IMR-90 (cell line): ENCODE results near the gene UBE2QL1. TPM values are rescaled to one million over a fixed set of nuclear protein-coding genes. Genes with fewer than 3 reads are reported as not detected.

Experiments used
- ATAC-seq: fragments of 200-7000 bp; cut with Tn5 transposase; 2 replicates; pipeline ENCODE4 v1.9.1; 2020; ENCODE audit warnings: low read depth, mild to moderate bottlenecking, moderate library complexity
- BruUV-seq: library from RNA; stranded (reverse); fragments of 400-500 nt; replicated peaks from 2 replicates; lab custom pipeline; 2021; lab: Mats Ljungman, UMichigan
- CTCF ChIA-PET: fragments of 300-600 bp; formaldehyde crosslinking; extraction: SDS; loops from one replicate; lab custom pipeline; 2021; ENCODE audit warnings: antibody characterized with exemption; lab: Yijun Ruan, JAX
- POLR2A ChIA-PET: fragments of 300-600 bp; sonication (Branson Sonifier 250); formaldehyde crosslinking; loops from one replicate; lab custom pipeline; 2022; ENCODE audit warnings: antibody characterized with exemption; ENCODE audit not compliant: unreplicated experiment; lab: Charles Lee
- DNase-seq: peaks from one replicate; pipeline ENCODE4 v3.0.0; 2013
- H2AFZ ChIP-seq: replicated peaks from 2 replicates; pipeline ENCODE3; 2013; ENCODE audit warnings: low read length, mild to moderate bottlenecking; ENCODE audit not compliant: poor library complexity
- H2AK5ac ChIP-seq: 2 replicates; pipeline ENCODE4 v1.6.1; 2013; ENCODE audit warnings: low read depth, low read length, inconsistent platforms
- H2AK9ac ChIP-seq: replicated peaks from 2 replicates; pipeline ENCODE3; 2013; ENCODE audit warnings: mild to moderate bottlenecking, low read depth, low read length, moderate library complexity; ENCODE audit not compliant: poor library complexity
- H2BK120ac ChIP-seq: 2 replicates; pipeline ENCODE4 v1.6.1; 2013; ENCODE audit warnings: low read depth, low read length, inconsistent platforms
- H2BK15ac ChIP-seq: 3 replicates; pipeline ENCODE4 v1.6.1; 2013; ENCODE audit warnings: low read depth, low read length, inconsistent platforms
- H2BK20ac ChIP-seq: 2 replicates; pipeline ENCODE4 v1.6.1; 2013; ENCODE audit warnings: low read depth, mild to moderate bottlenecking, inconsistent platforms, low read length, moderate library complexity
- H2BK5ac ChIP-seq: 2 replicates; pipeline ENCODE4 v1.6.1; 2013; ENCODE audit warnings: mild to moderate bottlenecking, low read depth, low read length, inconsistent platforms; ENCODE audit not compliant: poor library complexity, severe bottlenecking
- H3K14ac ChIP-seq: replicated peaks from 2 replicates; pipeline ENCODE4 v1.6.1; 2013; ENCODE audit warnings: low read depth, low read length, inconsistent platforms
- H3K18ac ChIP-seq: 2 replicates; pipeline ENCODE4 v1.6.1; 2013; ENCODE audit warnings: low read depth, low read length, control low read depth
- H3K23ac ChIP-seq: 2 replicates; pipeline ENCODE4 v1.6.1; 2013; ENCODE audit warnings: low read depth, low read length, inconsistent platforms
- H3K27ac ChIP-seq: 2 replicates; pipeline ENCODE4 v1.5.1; 2013; ENCODE audit warnings: mild to moderate bottlenecking, control low read depth, low read length; ENCODE audit not compliant: insufficient read depth
- H3K27me3 ChIP-seq: 2 replicates; pipeline ENCODE4 v1.6.1; 2013; ENCODE audit warnings: low read length; ENCODE audit not compliant: control insufficient read depth, insufficient read depth
- H3K36me3 ChIP-seq: 2 replicates; pipeline ENCODE4 v1.6.1; 2013; ENCODE audit warnings: low read length, mixed read lengths; ENCODE audit not compliant: control insufficient read depth, insufficient read depth
- H3K4ac ChIP-seq: 2 replicates; pipeline ENCODE4 v1.6.1; 2013; ENCODE audit warnings: low read depth, low read length, inconsistent platforms
- H3K4me1 ChIP-seq: 2 replicates; pipeline ENCODE4 v1.6.1; 2013; ENCODE audit warnings: low read length, mixed read lengths; ENCODE audit not compliant: control insufficient read depth, insufficient read depth
- H3K4me2 ChIP-seq: 2 replicates; pipeline ENCODE4 v1.6.1; 2013; ENCODE audit warnings: low read depth, mild to moderate bottlenecking, control low read depth, low read length, moderate library complexity
- H3K4me3 ChIP-seq: 2 replicates; pipeline ENCODE4 v1.5.1; 2013; ENCODE audit warnings: low read depth, mild to moderate bottlenecking, control low read depth, low read length, moderate library complexity; ENCODE audit not compliant: insufficient read depth
- H3K56ac ChIP-seq: 2 replicates; pipeline ENCODE4 v1.6.1; 2013; ENCODE audit warnings: low read length, inconsistent platforms; ENCODE audit not compliant: insufficient read depth; ENCODE audit errors: extremely low read depth
- H3K79me1 ChIP-seq, 2 experiments: 2 replicates each; pipeline ENCODE4 v1.6.1; 2013; ENCODE audit warnings: low read length in 2 of 2, inconsistent platforms in 1 of 2, low read depth in 1 of 2
- H3K9ac ChIP-seq: 2 replicates; pipeline ENCODE4 v1.6.1; 2013; ENCODE audit warnings: low read depth, low read length, control low read depth
- H3K9me1 ChIP-seq: 2 replicates; pipeline ENCODE4 v1.6.1; 2013; ENCODE audit warnings: low read length, inconsistent platforms; ENCODE audit not compliant: insufficient read depth
- H3K9me3 ChIP-seq: 2 replicates; pipeline ENCODE4 v1.6.1; 2013; ENCODE audit warnings: low read length; ENCODE audit not compliant: control insufficient read depth, insufficient read depth
- H4K20me1 ChIP-seq: 2 replicates; pipeline ENCODE4 v1.6.1; 2013; ENCODE audit warnings: low read length, inconsistent platforms; ENCODE audit not compliant: insufficient read depth
- H4K5ac ChIP-seq: 2 replicates; pipeline ENCODE4 v1.6.1; 2013; ENCODE audit warnings: mild to moderate bottlenecking, low read depth, low read length, control low read depth
- H4K8ac ChIP-seq, 2 experiments: 2 replicates each; pipeline ENCODE4 v1.6.1; 2013; ENCODE audit warnings: low read depth in 2 of 2, low read length in 2 of 2, control low read depth in 1 of 2, inconsistent platforms in 1 of 2
- H4K91ac ChIP-seq: 2 replicates; pipeline ENCODE4 v1.6.1; 2013; ENCODE audit warnings: low read depth, low read length, inconsistent platforms; ENCODE audit not compliant: insufficient read depth
- BHLHE40 ChIP-seq: fragments of 150-350 bp; IDR thresholded peaks from 2 replicates; pipeline ENCODE4 v1.6.1; 2016; ENCODE audit warnings: mild to moderate bottlenecking, low read depth, low read length
- CEBPB ChIP-seq: IDR thresholded peaks from 2 replicates; pipeline ENCODE4 v1.6.1; 2012; ENCODE audit warnings: low read depth, low read length, improper control_type of control experiment
- CHD1 ChIP-seq: IDR thresholded peaks from 2 replicates; pipeline ENCODE4 v1.6.1; 2012; ENCODE audit warnings: low read depth, low read length, improper control_type of control experiment
- ELK1 ChIP-seq: fragments of 150-350 bp; IDR thresholded peaks from 2 replicates; pipeline ENCODE4 v1.6.1; 2016; ENCODE audit warnings: low read depth, mild to moderate bottlenecking, low read length, moderate library complexity, borderline replicate concordance
- FOS ChIP-seq: fragments of 150-350 bp; IDR thresholded peaks from 2 replicates; pipeline ENCODE4 v1.6.1; 2016; ENCODE audit warnings: low read depth, low read length
- MAFK ChIP-seq: IDR thresholded peaks from 2 replicates; pipeline ENCODE4 v1.6.1; 2012; ENCODE audit warnings: low read depth, low read length, improper control_type of control experiment
- MAZ ChIP-seq: IDR thresholded peaks from 2 replicates; pipeline ENCODE4 v1.6.1; 2012; ENCODE audit warnings: low read depth, mild to moderate bottlenecking, low read length, improper control_type of control experiment, moderate library complexity, borderline replicate concordance
- MXI1 ChIP-seq: IDR thresholded peaks from 2 replicates; pipeline ENCODE4 v1.6.1; 2012; ENCODE audit warnings: low read depth, mild to moderate bottlenecking, low read length, moderate library complexity, borderline replicate concordance
- NFE2L2 ChIP-seq: fragments of 150-350 bp; IDR thresholded peaks from 2 replicates; pipeline ENCODE4 v1.6.1; 2016; ENCODE audit warnings: low read depth, mild to moderate bottlenecking, low read length
- POLR2A ChIP-seq: IDR thresholded peaks from 2 replicates; pipeline ENCODE4 v1.6.1; 2012; ENCODE audit warnings: mild to moderate bottlenecking, low read depth, low read length
- RAD21 ChIP-seq: IDR thresholded peaks from 2 replicates; pipeline ENCODE4 v1.6.1; 2012; ENCODE audit warnings: low read length, improper control_type of control experiment
- RCOR1 ChIP-seq: IDR thresholded peaks from 2 replicates; pipeline ENCODE4 v1.6.1; 2012; ENCODE audit warnings: mild to moderate bottlenecking, low read length, improper control_type of control experiment; ENCODE audit not compliant: insufficient replicate concordance
- RFX5 ChIP-seq: IDR thresholded peaks from 2 replicates; pipeline ENCODE4 v1.8.0; 2012; ENCODE audit warnings: low read depth, mild to moderate bottlenecking, low read length, moderate library complexity
- SMC3 ChIP-seq: fragments of 150-350 bp; IDR thresholded peaks from 2 replicates; pipeline ENCODE4 v1.6.1; 2016; ENCODE audit warnings: low read depth, mild to moderate bottlenecking, antibody characterized with exemption, low read length, moderate library complexity
- WGBS, 2 experiments: methylation state at CpG; one replicate each; pipeline versions ENCODE4 v1.1.5 to v1.1.7; 2013; ENCODE audit warnings: missing lambda C conversion rate in 2 of 2; ENCODE audit not compliant: insufficient read length in 1 of 2; ENCODE audit errors: extremely low coverage in 2 of 2; 5-methylcytosine and 5-hydroxymethylcytosine counted together
- dilution Hi-C: fragments of 300-500 bp; cut with HindIII; formaldehyde crosslinking; loops from one replicate; pipeline ENCODE4 v1.14.3; 2018; ENCODE audit warnings: low sequenced_read_pairs; ENCODE audit not compliant: unreplicated experiment
- in situ Hi-C: fragments of 300-500 bp; cut with MboI; formaldehyde crosslinking; loops from 3 replicates; pipeline ENCODE4 v1.14.3; 2019; ENCODE audit warnings: low sequenced_read_pairs, inconsistent platforms, mixed read lengths
- intact Hi-C: fragments of 100-400 bp; cut with micrococcal nuclease; formaldehyde crosslinking; loops from 2 replicates; pipeline ENCODE4 v1.10.0; 2022
- polyA plus RNA-seq, 3 experiments: library from polyadenylated mRNA; depleted of rRNA; stranded (reverse); fragments of >200 nt; gene quantifications; 2 replicates each; pipeline ENCODE4 v1.2.3, GENCODE V29; 2012; ENCODE audit warnings: low replicate concordance in 1 of 3
- total RNA-seq: library from RNA; depleted of rRNA; stranded (reverse); fragments of >200 nt; gene quantifications from 2 replicates; pipeline ENCODE4 v1.2.3, GENCODE V29; 2012
- TF ChIP-seq, protein P1 (sequence below): conservative IDR thresholded peaks from 2 replicates; pipeline ENCODE4 v1.5.1; 2012; ENCODE audit warnings: mild to moderate bottlenecking, low read depth, low read length, improper control_type of control experiment
- TF ChIP-seq, protein P2 (sequence below): fragments of 150-350 bp; IDR thresholded peaks from 2 replicates; pipeline ENCODE4 v1.6.1; 2017; ENCODE audit warnings: mild to moderate bottlenecking, antibody characterized with exemption, low read length, low read depth

UBE2QL1 gene
- total and polyA plus RNA-seq, 2 of the 4 experiments (the other 2 are of a cell fraction) = not detected

- Histone ChIP-seq H3K9me1 (no peaks in the 10 kb centered on the region), H3K4me1 (no peaks in the 10 kb centered on the region), H3K36me3 (no peaks in the 10 kb centered on the region), H2AK9ac (no peak overlapping the region), H3K4ac (no peak overlapping the region), H3K23ac (no peak overlapping the region), H2BK5ac (no peak overlapping the region), H3K4me2 (no peak overlapping the region), H3K14ac (no peak overlapping the region), H3K18ac (no peak overlapping the region), H3K79me1 (no peaks in the 10 kb centered on the region), H4K20me1 (no peaks in the 10 kb centered on the region), H2BK120ac (no peak overlapping the region), H3K27ac (no peak overlapping the region), H3K4me3 (no peak overlapping the region), H4K5ac (no peak overlapping the region), H2BK15ac (no peak overlapping the region), H3K27me3 (no peaks in the 10 kb centered on the region), H2AK5ac (no peak overlapping the region), H3K9me3 (no peaks in the 10 kb centered on the region), H3K56ac (no peak overlapping the region), H4K91ac (no peak overlapping the region), H2AFZ (no peak overlapping the region), H3K9ac (no peak overlapping the region), H4K8ac (no peak overlapping the region), H2BK20ac (no peak overlapping the region)
- POLR2A ChIA-PET = no interaction called here
- intact Hi-C loops (no loop called here), in situ Hi-C loops (no loop called here), dilution Hi-C loops (no loop called here)
- CTCF ChIA-PET = no interaction called here
- TF ChIP-seq RFX5 (no peak), MAFK (no peak), FOS (no peak), RAD21 (no peak), RCOR1 (no peak), CHD1 (no peak), MXI1 (no peak), ELK1 (no peak), POLR2A (no peak), BHLHE40 (no peak), MAZ (no peak), CEBPB (no peak), SMC3 (no peak), NFE2L2 (no peak)
- TF ChIP-seq, protein P1, sequence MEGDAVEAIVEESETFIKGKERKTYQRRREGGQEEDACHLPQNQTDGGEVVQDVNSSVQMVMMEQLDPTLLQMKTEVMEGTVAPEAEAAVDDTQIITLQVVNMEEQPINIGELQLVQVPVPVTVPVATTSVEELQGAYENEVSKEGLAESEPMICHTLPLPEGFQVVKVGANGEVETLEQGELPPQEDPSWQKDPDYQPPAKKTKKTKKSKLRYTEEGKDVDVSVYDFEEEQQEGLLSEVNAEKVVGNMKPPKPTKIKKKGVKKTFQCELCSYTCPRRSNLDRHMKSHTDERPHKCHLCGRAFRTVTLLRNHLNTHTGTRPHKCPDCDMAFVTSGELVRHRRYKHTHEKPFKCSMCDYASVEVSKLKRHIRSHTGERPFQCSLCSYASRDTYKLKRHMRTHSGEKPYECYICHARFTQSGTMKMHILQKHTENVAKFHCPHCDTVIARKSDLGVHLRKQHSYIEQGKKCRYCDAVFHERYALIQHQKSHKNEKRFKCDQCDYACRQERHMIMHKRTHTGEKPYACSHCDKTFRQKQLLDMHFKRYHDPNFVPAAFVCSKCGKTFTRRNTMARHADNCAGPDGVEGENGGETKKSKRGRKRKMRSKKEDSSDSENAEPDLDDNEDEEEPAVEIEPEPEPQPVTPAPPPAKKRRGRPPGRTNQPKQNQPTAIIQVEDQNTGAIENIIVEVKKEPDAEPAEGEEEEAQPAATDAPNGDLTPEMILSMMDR = no peak
- TF ChIP-seq, protein P2, sequence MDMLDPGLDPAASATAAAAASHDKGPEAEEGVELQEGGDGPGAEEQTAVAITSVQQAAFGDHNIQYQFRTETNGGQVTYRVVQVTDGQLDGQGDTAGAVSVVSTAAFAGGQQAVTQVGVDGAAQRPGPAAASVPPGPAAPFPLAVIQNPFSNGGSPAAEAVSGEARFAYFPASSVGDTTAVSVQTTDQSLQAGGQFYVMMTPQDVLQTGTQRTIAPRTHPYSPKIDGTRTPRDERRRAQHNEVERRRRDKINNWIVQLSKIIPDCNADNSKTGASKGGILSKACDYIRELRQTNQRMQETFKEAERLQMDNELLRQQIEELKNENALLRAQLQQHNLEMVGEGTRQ = no peak
- no TSS peak for BruUV-seq
- ATAC-seq = no peak
- DNase-seq = no peak
- WGBS, 2 experiments = 79% methylated on average over 3 of the region's 7 CpGs; no CpG with 5 or more reads in 1 of the 2 experiments
These were observed 53.0 kb downstream of the UBE2QL1 start for GRCh38 chr5:6501701-6502100.
